Right lobe of liver (tissue), 6 donors: Measurements from ENCODE around the gene ANKRD44. TPM values are rescaled to one million over a fixed set of nuclear protein-coding genes. Genes with fewer than 3 reads are reported as not detected.
A peak's percentile ranks its signal among the peaks of the same experiment; 100 is the strongest.

Experiments used
- ATAC-seq, 4 donors: fragments of 200-7000 bp; cut with Tn5 transposase; one replicate each; pipeline ENCODE4 v1.9.1; 2020; ENCODE audit warnings: mild to moderate bottlenecking in 4 of 4, moderate library complexity in 4 of 4
- DNase-seq, 3 donors: peaks; one replicate each; pipeline ENCODE4 v3.0.0-alpha.2; 2020
- H3K27ac ChIP-seq, 3 donors: fragments of 200-600 bp; one replicate each; pipeline ENCODE4 v1.8.0; 2022
- H3K27me3 ChIP-seq, 2 donors: fragments of 200-600 bp; one replicate each; pipeline ENCODE4 v1.8.0; 2022
- H3K36me3 ChIP-seq, 4 donors: fragments of 200-600 bp; sonication (generic) in 1 of 4; one replicate each; pipeline versions ENCODE4 v1.5.1 to v1.8.0; 2017 to 2022; ENCODE audit warnings: control low read depth in 1 of 4
- H3K4me1 ChIP-seq, 4 donors: fragments of 200-600 bp; sonication (generic) in 1 of 4; one replicate each; pipeline versions ENCODE4 v1.5.1 to v1.8.0; 2017 to 2022; ENCODE audit warnings: control low read depth in 1 of 4
- H3K4me3 ChIP-seq, 3 donors: fragments of 200-600 bp; one replicate each; pipeline ENCODE4 v1.8.0; 2022
- H3K9me3 ChIP-seq, 4 donors: fragments of 200-600 bp; sonication (generic) in 1 of 4; one replicate each; pipeline versions ENCODE4 v1.5.1 to v1.8.0; 2017 to 2022; ENCODE audit warnings: control low read depth in 1 of 4
- POLR2A ChIP-seq: fragments of 450-650 bp; IDR thresholded peaks from one replicate; pipeline ENCODE4 v1.6.1; 2017; ENCODE audit warnings: antibody characterized with exemption, mild to moderate bottlenecking
- WGBS: methylation state at CpG from one replicate; pipeline ENCODE4 v1.1.6; 2018; ENCODE audit warnings: low coverage, low lambda C conversion rate; ENCODE audit not compliant: insufficient coverage; ENCODE audit errors: missing lambda C conversion rate; 5-methylcytosine and 5-hydroxymethylcytosine counted together
- intact Hi-C, 2 donors: fragments of 100-400 bp; cut with DNase I; formaldehyde crosslinking; loops; one replicate each; pipeline versions ENCODE4 v1.11.2 to v1.14.1; 2022
- total RNA-seq, 6 experiments: library from RNA; depleted of rRNA in 2 of 6; stranded (reverse); fragments of >200 nt in 2 of 6; fragmentation: NEBNext Ultra II Directional in 3 of 6; extraction: Animal tissue kit (Norgen Biotek cat#: 25700) in 3 of 6; gene quantifications; one replicate each; pipeline versions ENCODE4 v1.1.0 to v1.2.4, GENCODE V29; 2016 to 2023
- TF ChIP-seq, protein P1 (sequence below), 4 donors: fragments of 200-600 bp in 3 of 4; fragments of 450-650 bp in 1 of 4; IDR thresholded peaks; one replicate each; pipeline versions ENCODE4 v1.5.1 to v1.8.0; 2016 to 2022; ENCODE audit warnings: antibody characterized with exemption in 4 of 4, mild to moderate bottlenecking in 2 of 4
- donor health status: DM: no; HTN: yes; CAD: no.
- donor health status: DM: no; HTN: no; CAD: no.
- donor health status: DM: no; HTN: no; CAD: no.
- donor health status: DM: no; HTN: yes; CAD: no.
- donor health status: DM: no; HTN: yes; CAD: no.

ANKRD44 gene
- total RNA-seq, 6 experiments from 2014 or later, result 7.9 to 19.5 (median 13.3) TPM

DNA sequence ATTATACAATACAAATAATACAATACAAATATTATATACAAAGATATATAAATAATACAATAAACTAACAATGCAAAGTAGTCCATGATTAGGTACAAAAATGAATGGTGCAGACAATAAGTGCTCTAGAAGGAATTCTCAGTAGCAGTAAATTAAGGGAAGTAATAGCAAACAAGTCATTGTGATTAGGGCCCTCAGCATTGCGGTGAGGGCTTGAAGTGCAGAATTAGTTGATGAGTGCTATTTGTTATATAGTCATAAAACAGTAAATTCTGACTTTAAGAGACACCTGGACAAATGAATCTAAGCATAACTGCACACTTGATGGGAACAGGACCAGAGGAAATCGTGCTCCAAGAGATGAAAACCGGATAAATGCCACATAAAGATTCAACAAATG lies 74.9 kb downstream of the ANKRD44 start:
- H3K27me3 ChIP-seq, result no peaks in the 10 kb centered on the region
- H3K4me1 ChIP-seq, result peaks cover 0 to 6% (median 0%) of the 10 kb centered on the region in 4 donors
- ATAC-seq, result no peak
- no peak for TF ChIP-seq POLR2A
- TF ChIP-seq, protein P1, sequence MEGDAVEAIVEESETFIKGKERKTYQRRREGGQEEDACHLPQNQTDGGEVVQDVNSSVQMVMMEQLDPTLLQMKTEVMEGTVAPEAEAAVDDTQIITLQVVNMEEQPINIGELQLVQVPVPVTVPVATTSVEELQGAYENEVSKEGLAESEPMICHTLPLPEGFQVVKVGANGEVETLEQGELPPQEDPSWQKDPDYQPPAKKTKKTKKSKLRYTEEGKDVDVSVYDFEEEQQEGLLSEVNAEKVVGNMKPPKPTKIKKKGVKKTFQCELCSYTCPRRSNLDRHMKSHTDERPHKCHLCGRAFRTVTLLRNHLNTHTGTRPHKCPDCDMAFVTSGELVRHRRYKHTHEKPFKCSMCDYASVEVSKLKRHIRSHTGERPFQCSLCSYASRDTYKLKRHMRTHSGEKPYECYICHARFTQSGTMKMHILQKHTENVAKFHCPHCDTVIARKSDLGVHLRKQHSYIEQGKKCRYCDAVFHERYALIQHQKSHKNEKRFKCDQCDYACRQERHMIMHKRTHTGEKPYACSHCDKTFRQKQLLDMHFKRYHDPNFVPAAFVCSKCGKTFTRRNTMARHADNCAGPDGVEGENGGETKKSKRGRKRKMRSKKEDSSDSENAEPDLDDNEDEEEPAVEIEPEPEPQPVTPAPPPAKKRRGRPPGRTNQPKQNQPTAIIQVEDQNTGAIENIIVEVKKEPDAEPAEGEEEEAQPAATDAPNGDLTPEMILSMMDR (IDR thresholded peaks at IDR 0.05), result no peak
- DNase-seq, result no peak
- H3K9me3 ChIP-seq, result no peaks in the 10 kb centered on the region
- intact Hi-C loops, result no loop called here
- H3K36me3 ChIP-seq, result no peaks in the 10 kb centered on the region
- H3K27ac ChIP-seq, result no peak overlapping the region
- H3K4me3 ChIP-seq, result no peak overlapping the region
- WGBS, result 75% methylated on average over 3 of the region's 3 CpGs

DNA sequence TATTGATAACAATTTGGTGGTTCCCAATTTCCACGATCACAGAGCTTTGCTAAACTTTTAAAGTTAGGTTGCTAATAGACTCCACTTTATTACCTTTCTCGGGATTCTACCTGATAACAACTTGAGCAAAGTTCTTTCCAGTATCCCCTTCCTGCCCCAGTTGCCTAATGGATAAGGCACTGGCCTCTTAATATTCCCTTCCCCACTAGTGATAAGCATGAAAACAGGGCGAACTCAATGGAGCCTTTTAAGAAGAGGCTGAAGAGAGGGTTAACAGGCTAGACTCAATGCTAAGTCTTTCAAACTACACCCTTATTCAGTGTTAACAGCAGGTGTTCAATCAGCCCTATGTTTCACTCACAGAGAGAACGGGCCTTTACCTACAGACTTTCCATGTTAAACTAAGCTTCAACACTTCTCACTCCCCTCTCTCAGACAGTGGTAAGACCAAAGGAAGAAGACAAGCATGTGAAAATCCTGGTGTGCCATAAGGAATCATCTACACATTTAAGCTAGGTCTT lies 75.8 kb downstream of the ANKRD44 start:
- no peak for DNase-seq
- intact Hi-C loops, result no loop called here
- 93% methylated on average over 4 of the region's 4 CpGs for WGBS

DNA sequence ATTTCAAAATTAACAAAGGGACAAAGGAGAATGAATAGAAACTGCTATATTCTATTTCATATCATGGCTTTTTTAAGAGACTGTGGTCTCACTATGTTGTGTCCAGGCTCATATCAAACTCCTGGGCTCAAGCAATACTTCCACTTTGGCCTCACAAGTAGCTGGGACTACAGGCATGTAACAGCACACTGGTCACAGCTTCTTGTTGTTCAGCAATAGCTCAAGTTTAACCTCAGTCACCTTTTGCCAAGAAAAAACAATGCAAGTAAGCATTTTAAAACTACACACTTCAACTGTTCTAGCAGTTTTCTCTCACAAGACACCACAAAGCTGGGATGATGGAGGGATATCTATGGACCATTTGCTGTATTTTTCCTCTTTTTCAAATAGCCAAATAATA lies 77.1 kb downstream of the ANKRD44 start:
- no peaks in the 10 kb centered on the region for H3K27me3 ChIP-seq
- no peaks in the 10 kb centered on the region for H3K36me3 ChIP-seq
- no peak overlapping the region for H3K27ac ChIP-seq
- no peak overlapping the region for H3K4me3 ChIP-seq
- ATAC-seq (peak in 3 of 4 donors; percentile 32 to 58 (median 36)), DNase-seq (no peak)
- intact Hi-C loops, result no loop called here
- no peaks in the 10 kb centered on the region for H3K9me3 ChIP-seq
- no peak for TF ChIP-seq POLR2A
- TF ChIP-seq, protein P1 (IDR thresholded peaks at IDR 0.05), result no peak
- H3K4me1 ChIP-seq, result no peaks in the 10 kb centered on the region

More for the DNA sequence above, 75.8 kb downstream of the ANKRD44 start:
- Histone ChIP-seq H3K4me1 (peaks cover 0 to 6% (median 0%) of the 10 kb centered on the region in 4 donors), H3K27ac (no peak overlapping the region), H3K4me3 (no peak overlapping the region), H3K9me3 (no peaks in the 10 kb centered on the region), H3K27me3 (no peaks in the 10 kb centered on the region), H3K36me3 (no peaks in the 10 kb centered on the region)
- no peak for ATAC-seq
- TF ChIP-seq POLR2A, result no peak
- TF ChIP-seq, protein P1 (IDR thresholded peaks at IDR 0.05), result no peak

DNA sequence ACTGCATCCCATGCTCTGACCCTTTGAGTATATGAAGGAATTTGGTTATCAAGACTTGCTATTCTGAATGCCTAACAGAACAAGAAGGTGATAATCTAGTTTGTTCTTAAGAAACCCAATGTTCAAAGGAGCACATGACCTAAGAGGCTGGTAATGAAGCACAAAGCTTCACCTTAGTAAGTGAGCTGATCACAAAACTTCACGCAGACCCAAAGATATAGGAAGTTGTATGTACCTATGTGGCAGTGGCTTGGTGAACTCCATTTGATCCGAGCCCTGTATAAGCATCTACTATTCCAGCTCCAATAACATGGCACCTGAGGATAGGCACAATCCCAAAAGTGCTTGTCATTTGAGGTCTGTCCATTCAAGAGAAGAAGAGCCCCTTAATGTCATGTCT lies 78.6 kb downstream of the ANKRD44 start:
- 100% methylated on average over 2 of the region's 2 CpGs for WGBS
- Histone ChIP-seq H3K4me1 (no peaks in the 10 kb centered on the region), H3K27ac (no peak overlapping the region), H3K9me3 (no peaks in the 10 kb centered on the region), H3K4me3 (no peak overlapping the region), H3K27me3 (no peaks in the 10 kb centered on the region), H3K36me3 (no peaks in the 10 kb centered on the region)
- TF ChIP-seq, protein P1 (IDR thresholded peaks at IDR 0.05), result no peak
- no peak for TF ChIP-seq POLR2A
- DNase-seq (no peak), ATAC-seq (no peak)
- intact Hi-C loops, result no loop called here
